Measurements from ENCODE around the gene USP6NL. TPM values are rescaled to one million over a fixed set of nuclear protein-coding genes. Genes with fewer than 3 reads are reported as not detected.

Gene USP6NL
- total and polyA plus RNA-seq, 7 donors: 1.8 to 5.4 (median 2.9) TPM

DNA sequence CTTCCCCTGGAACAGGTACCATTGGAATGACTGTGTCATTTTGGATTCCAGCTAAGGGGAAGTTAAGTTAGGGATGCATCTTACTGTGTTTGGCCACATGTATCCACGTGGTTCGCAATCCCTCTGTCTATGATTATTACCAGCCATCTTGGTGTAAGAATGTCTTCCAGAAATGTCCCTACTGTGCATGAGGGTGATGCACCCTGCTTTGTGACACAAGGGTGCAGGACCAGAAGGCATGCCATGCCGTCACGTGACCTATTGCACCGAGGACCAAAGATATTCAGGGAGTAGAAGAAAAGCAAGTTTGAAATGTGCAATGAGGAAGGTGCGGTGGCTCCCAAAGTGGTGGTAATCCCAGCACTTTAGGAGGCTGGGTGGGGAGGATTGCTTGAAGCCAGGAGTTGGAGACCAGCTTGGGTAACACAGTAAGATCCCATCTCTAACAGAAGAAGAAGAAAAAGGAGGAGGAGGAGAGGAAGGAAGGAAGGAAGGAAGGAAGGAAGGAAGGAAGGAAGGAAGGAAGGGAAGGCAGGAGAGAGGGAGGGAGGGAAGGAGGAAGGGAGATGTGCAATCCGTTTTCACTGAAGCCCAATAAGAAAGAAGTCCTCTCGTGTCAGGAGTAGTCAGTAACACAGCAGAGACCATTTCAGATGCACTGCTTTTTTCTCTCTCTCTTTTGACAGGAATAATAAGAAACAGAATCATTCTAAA is 42.5 kb upstream of the USP6NL start:
- H3K27me3 ChIP-seq (ENCODE audit: insufficient read depth in 3 of 3, low read length in 2 of 3): peaks cover 0 to 7% (median 2%) of the 10 kb centered on the region in 3 donors
- WGBS, 3 donors: 74 to 84% (median 84%) methylated on average over 8 of the region's 8 CpGs
- DNase-seq: no peak
- intact Hi-C loops (cut with DNase I): no loop called here
- H3K4me1 ChIP-seq: no peaks in the 10 kb centered on the region
- H3K9me3 ChIP-seq: no peaks in the 10 kb centered on the region
- H3K27ac ChIP-seq: no peak overlapping the region
- H3K36me3 ChIP-seq (ENCODE audit: insufficient read depth in 1 of 2, low read depth in 1 of 2): no peaks in the 10 kb centered on the region
- no peak overlapping the region for H3K4me3 ChIP-seq
- TF ChIP-seq, protein P1, sequence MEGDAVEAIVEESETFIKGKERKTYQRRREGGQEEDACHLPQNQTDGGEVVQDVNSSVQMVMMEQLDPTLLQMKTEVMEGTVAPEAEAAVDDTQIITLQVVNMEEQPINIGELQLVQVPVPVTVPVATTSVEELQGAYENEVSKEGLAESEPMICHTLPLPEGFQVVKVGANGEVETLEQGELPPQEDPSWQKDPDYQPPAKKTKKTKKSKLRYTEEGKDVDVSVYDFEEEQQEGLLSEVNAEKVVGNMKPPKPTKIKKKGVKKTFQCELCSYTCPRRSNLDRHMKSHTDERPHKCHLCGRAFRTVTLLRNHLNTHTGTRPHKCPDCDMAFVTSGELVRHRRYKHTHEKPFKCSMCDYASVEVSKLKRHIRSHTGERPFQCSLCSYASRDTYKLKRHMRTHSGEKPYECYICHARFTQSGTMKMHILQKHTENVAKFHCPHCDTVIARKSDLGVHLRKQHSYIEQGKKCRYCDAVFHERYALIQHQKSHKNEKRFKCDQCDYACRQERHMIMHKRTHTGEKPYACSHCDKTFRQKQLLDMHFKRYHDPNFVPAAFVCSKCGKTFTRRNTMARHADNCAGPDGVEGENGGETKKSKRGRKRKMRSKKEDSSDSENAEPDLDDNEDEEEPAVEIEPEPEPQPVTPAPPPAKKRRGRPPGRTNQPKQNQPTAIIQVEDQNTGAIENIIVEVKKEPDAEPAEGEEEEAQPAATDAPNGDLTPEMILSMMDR (IDR thresholded peaks at IDR 0.05): no peak
- ATAC-seq: no peak

DNA sequence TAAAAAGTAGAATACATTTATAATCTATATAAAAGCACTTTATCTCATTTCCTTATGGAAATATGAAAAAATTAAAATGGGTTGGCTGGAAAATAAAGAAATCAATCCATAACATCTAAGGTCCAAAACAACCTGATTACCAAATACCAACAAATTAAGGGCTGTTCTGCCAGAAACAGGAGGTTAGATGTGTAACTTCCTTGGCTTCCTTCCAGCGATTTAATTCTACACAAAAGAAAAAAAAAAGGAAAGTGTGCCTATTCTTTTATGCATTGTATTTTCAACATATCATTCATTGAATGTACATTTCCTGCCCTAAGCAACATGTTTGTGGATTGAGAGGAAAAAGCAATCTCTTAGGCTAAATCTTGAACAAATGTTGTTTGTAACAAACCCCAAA is 36.2 kb upstream of the USP6NL start:
- H3K4me3 ChIP-seq: no peak overlapping the region
- no peak for ATAC-seq
- H3K27ac ChIP-seq: no peak overlapping the region
- H3K4me1 ChIP-seq: no peaks in the 10 kb centered on the region
- WGBS, 3 donors: 37 to 46% (median 37%) methylated on average over 1 of the region's 1 CpG
- H3K27me3 ChIP-seq (ENCODE audit: insufficient read depth in 3 of 3, low read length in 2 of 3): no peaks in the 10 kb centered on the region
- no peaks in the 10 kb centered on the region for H3K36me3 ChIP-seq (ENCODE audit: insufficient read depth in 1 of 2, low read depth in 1 of 2)
- H3K9me3 ChIP-seq: no peaks in the 10 kb centered on the region
- DNase-seq: no peak
- intact Hi-C loops (cut with DNase I): no loop called here
- TF ChIP-seq, protein P1 (IDR thresholded peaks at IDR 0.05): no peak

DNA sequence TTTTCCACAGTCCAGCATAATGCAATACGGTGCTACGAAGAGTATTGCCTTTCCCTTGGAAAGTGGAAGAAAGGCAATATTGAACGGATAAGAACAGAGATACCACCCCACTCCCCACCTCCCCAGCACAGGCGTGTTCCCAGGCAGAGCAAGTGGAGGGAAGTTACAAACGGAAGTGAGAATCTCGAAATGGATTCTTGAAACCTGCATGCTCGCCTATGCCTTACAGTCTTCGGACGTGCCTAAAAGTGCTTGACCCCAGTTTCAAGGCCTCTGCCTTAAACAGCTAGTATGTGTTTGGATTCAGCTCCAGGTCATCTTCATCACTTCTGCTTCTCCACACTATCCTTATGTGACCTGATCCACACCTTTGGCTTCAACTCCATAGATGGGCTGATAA is 35.0 kb upstream of the USP6NL start:
- no peaks in the 10 kb centered on the region for H3K9me3 ChIP-seq
- H3K27ac ChIP-seq: no peak overlapping the region
- peaks cover 0 to 2% (median 0%) of the 10 kb centered on the region in 3 donors for H3K27me3 ChIP-seq (ENCODE audit: insufficient read depth in 3 of 3, low read length in 2 of 3)
- no peak for DNase-seq
- TF ChIP-seq, protein P1 (IDR thresholded peaks at IDR 0.05): no peak
- WGBS, 3 donors: 69 to 80% (median 69%) methylated on average over 9 of the region's 9 CpGs
- H3K36me3 ChIP-seq (ENCODE audit: insufficient read depth in 1 of 2, low read depth in 1 of 2): no peaks in the 10 kb centered on the region
- H3K4me3 ChIP-seq: no peak overlapping the region
- no peaks in the 10 kb centered on the region for H3K4me1 ChIP-seq
- intact Hi-C loops (cut with DNase I): no loop called here
- ATAC-seq: no peak

DNA sequence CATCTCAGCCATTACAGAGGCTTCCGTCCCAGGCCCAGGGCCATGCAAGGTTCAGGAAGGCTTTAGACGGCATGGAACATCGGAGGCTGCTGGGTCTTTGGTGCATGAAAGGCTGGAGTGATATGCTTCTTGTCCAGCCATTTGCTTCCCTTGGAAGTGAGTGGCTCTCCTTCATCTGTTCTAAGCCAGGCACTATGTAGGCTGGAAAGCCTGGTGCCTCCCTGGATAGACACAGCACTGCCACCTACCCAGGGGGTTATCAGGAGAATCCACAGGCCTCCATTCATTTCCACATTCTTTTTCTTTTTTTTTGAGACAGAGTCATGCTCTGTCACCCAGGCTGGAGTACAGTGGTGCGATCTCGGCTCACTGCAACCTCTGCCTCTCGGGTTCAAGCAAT is 31.6 kb upstream of the USP6NL start:
- Histone ChIP-seq H3K9me3 (no peaks in the 10 kb centered on the region), H3K4me1 (no peaks in the 10 kb centered on the region), H3K4me3 (no peak overlapping the region), H3K27ac (no peak overlapping the region), H3K36me3 (ENCODE audit: insufficient read depth in 1 of 2, low read depth in 1 of 2) (no peaks in the 10 kb centered on the region), H3K27me3 (ENCODE audit: insufficient read depth in 3 of 3, low read length in 2 of 3) (peaks cover 0 to 2% (median 0%) of the 10 kb centered on the region in 3 donors)
- DNase-seq (no peak), ATAC-seq (no peak)
- intact Hi-C loops (cut with DNase I): no loop called here
- TF ChIP-seq, protein P1 (IDR thresholded peaks at IDR 0.05): no peak
- WGBS, 3 donors: 80 to 83% (median 81%) methylated on average over 6 of the region's 6 CpGs

DNA sequence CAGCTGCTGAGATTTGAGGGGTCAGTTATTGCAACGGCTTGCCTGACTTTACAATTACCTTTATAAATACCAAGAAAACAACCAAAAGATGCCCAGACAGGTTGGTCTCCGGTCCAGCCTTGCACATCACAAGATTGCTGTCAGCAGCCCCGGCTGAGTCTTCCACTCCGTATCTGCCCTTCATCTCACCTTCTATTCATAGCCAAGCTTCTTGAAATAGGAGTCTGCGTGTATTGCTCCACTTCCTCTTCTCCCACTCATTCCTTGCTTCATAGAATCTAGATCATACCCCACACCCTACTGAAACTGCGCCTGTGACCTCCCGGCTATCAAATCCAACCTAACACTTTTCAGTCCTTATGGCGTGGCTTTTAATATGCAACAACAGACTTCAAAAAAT is 31.1 kb upstream of the USP6NL start:
- intact Hi-C loops (cut with DNase I): no loop called here
- ATAC-seq: no peak
- WGBS, 3 donors: 70 to 76% (median 74%) methylated on average over 8 of the region's 8 CpGs

More for the DNA sequence above, 31.1 kb upstream of the USP6NL start:
- TF ChIP-seq, protein P1 (IDR thresholded peaks at IDR 0.05): no peak
- Histone ChIP-seq H3K36me3 (ENCODE audit: insufficient read depth in 1 of 2, low read depth in 1 of 2) (no peaks in the 10 kb centered on the region), H3K27me3 (ENCODE audit: insufficient read depth in 3 of 3, low read length in 2 of 3) (peaks cover 0 to 2% (median 0%) of the 10 kb centered on the region in 3 donors), H3K4me1 (no peaks in the 10 kb centered on the region), H3K9me3 (no peaks in the 10 kb centered on the region), H3K27ac (no peak overlapping the region), H3K4me3 (no peak overlapping the region)
- DNase-seq: no peak

All from psoas muscle (tissue), 8 donors.